ENCODE data around the gene GNE. TPM values are rescaled to one million over a fixed set of nuclear protein-coding genes. Genes with fewer than 3 reads are reported as not detected.

Gene GNE
- total RNA-seq, 1 experiment from 2014 or later: 8.4 TPM

GRCh38 chr9:36170531-36170930 is 87.7 kb downstream of the GNE start:
- no peak for TF ChIP-seq POLR2A (IDR thresholded peaks at IDR 0.05; ENCODE audit: borderline replicate concordance, extremely low read depth, insufficient read depth, insufficient read length)
- TF ChIP-seq YY1 (IDR thresholded peaks at IDR 0.05; ENCODE audit: extremely low read depth, insufficient replicate concordance, low read depth, low read length): no peak
- no peak for TF ChIP-seq MAX (IDR thresholded peaks at IDR 0.05)
- intact Hi-C loops (cut with micrococcal nuclease): no loop called here
- Histone ChIP-seq H2AFZ (ENCODE audit: low read depth, low read length, poor library complexity, severe bottlenecking) (no peak overlapping the region), H3K4me1 (ENCODE audit: control insufficient read depth in 1 of 2, insufficient read depth in 2 of 2, low read length in 2 of 2) (peaks cover 0 to 8% of the 10 kb centered on the region in 2 experiments; a peak in 1 of 4 replicates), H3K9me3 (ENCODE audit: control insufficient read depth in 1 of 2, insufficient read depth in 1 of 2, low read depth in 1 of 2, low read length in 2 of 2) (no peaks in the 10 kb centered on the region), H4K20me1 (ENCODE audit: insufficient read depth) (no peaks in the 10 kb centered on the region), H3K79me2 (ENCODE audit: insufficient read depth, low read length) (no peaks in the 10 kb centered on the region), H3K9ac (ENCODE audit: low read length) (no peak overlapping the region), H3K27me3 (ENCODE audit: insufficient read depth, low read length) (no peaks in the 10 kb centered on the region), H3K4me3 (replicated peaks in 1 of 2; ENCODE audit: low read depth in 1 of 2, low read length in 2 of 2) (no peak overlapping the region), H3K9me2 (ENCODE audit: insufficient read depth) (no peaks in the 10 kb centered on the region), H3K4me2 (ENCODE audit: low read length) (no peak overlapping the region), H3K36me3 (ENCODE audit: control insufficient read depth in 1 of 2, insufficient read depth in 2 of 2, low read length in 2 of 2) (no peaks in the 10 kb centered on the region), H3K27ac (ENCODE audit: low read depth, low read length) (no peak overlapping the region)
- ChIA-PET RAD21 (ENCODE audit: low non-redundant PET in 1 of 2, low total read pairs in 2 of 2, uncharacterized antibody in 2 of 2, unreplicated experiment in 2 of 2) (no interaction called here), POLR2A (no interaction called here), CTCF (no interaction called here)
- DNase-seq (ENCODE audit: low read depth, low spot score): no peak
- ATAC-seq: no peak
- no TSS peak for BruUV-seq (replicated peaks)

DNA sequence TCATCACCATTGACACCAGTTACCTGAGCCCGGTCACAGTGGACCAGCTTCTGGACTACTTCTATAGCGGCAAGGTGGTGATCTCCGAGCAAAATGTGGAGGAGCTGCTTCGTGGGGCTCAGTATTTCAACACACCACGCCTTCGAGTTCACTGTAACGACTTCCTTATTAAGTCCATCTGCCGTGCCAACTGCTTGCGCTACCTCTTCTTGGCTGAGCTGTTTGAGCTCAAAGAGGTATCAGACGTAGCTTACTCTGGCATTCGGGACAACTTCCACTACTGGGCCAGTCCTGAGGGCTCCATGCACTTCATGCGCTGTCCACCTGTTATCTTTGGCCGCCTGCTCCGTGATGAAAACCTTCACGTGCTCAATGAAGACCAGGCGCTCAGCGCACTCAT is 88.5 kb downstream of the GNE start:
- H3K79me2 ChIP-seq (ENCODE audit: insufficient read depth, low read length): no peaks in the 10 kb centered on the region

More for the DNA sequence above, 88.5 kb downstream of the GNE start:
- POLR2A ChIA-PET: no interaction called here
- TF ChIP-seq TCF7L2 (IDR thresholded peaks at IDR 0.05; ENCODE audit: borderline replicate concordance, extremely low read depth, insufficient read depth, insufficient read length): no peak
- TF ChIP-seq JUND (IDR thresholded peaks at IDR 0.05): no peak
- TF ChIP-seq, protein P1, sequence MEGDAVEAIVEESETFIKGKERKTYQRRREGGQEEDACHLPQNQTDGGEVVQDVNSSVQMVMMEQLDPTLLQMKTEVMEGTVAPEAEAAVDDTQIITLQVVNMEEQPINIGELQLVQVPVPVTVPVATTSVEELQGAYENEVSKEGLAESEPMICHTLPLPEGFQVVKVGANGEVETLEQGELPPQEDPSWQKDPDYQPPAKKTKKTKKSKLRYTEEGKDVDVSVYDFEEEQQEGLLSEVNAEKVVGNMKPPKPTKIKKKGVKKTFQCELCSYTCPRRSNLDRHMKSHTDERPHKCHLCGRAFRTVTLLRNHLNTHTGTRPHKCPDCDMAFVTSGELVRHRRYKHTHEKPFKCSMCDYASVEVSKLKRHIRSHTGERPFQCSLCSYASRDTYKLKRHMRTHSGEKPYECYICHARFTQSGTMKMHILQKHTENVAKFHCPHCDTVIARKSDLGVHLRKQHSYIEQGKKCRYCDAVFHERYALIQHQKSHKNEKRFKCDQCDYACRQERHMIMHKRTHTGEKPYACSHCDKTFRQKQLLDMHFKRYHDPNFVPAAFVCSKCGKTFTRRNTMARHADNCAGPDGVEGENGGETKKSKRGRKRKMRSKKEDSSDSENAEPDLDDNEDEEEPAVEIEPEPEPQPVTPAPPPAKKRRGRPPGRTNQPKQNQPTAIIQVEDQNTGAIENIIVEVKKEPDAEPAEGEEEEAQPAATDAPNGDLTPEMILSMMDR (IDR thresholded peaks at IDR 0.05 in 2 of 3, conservative IDR thresholded peaks at IDR 0.05 in 1 of 3; ENCODE audit: borderline replicate concordance in 1 of 3, insufficient read depth in 1 of 3, low read depth in 2 of 3, low read length in 2 of 3): no peak
- TF ChIP-seq, protein P2, sequence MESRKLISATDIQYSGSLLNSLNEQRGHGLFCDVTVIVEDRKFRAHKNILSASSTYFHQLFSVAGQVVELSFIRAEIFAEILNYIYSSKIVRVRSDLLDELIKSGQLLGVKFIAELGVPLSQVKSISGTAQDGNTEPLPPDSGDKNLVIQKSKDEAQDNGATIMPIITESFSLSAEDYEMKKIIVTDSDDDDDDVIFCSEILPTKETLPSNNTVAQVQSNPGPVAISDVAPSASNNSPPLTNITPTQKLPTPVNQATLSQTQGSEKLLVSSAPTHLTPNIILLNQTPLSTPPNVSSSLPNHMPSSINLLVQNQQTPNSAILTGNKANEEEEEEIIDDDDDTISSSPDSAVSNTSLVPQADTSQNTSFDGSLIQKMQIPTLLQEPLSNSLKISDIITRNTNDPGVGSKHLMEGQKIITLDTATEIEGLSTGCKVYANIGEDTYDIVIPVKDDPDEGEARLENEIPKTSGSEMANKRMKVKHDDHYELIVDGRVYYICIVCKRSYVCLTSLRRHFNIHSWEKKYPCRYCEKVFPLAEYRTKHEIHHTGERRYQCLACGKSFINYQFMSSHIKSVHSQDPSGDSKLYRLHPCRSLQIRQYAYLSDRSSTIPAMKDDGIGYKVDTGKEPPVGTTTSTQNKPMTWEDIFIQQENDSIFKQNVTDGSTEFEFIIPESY (IDR thresholded peaks at IDR 0.05; ENCODE audit: extremely low read depth, insufficient replicate concordance, low read length): no peak
- no peak for TF ChIP-seq POLR2A (IDR thresholded peaks at IDR 0.05; ENCODE audit: borderline replicate concordance, extremely low read depth, insufficient read depth, insufficient read length)
- no peak for TF ChIP-seq MAX (IDR thresholded peaks at IDR 0.05)
- TF ChIP-seq SP1 (IDR thresholded peaks at IDR 0.05; ENCODE audit: low read depth): no peak
- TF ChIP-seq ZNF274 (IDR thresholded peaks at IDR 0.05; ENCODE audit: low read depth, low read length): no peak
- TF ChIP-seq, protein P3, sequence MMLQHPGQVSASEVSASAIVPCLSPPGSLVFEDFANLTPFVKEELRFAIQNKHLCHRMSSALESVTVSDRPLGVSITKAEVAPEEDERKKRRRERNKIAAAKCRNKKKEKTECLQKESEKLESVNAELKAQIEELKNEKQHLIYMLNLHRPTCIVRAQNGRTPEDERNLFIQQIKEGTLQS (IDR thresholded peaks at IDR 0.05): no peak
- no peak for TF ChIP-seq EGR1 (IDR thresholded peaks at IDR 0.05; ENCODE audit: low read depth)
- no peak for TF ChIP-seq YY1 (IDR thresholded peaks at IDR 0.05; ENCODE audit: extremely low read depth, insufficient replicate concordance, low read depth, low read length)
- TF ChIP-seq ELF1 (IDR thresholded peaks at IDR 0.05; ENCODE audit: borderline replicate concordance, low read depth): no peak
- Histone ChIP-seq H3K36me3 (ENCODE audit: control insufficient read depth in 1 of 2, insufficient read depth in 2 of 2, low read length in 2 of 2) (no peaks in the 10 kb centered on the region), H3K9me3 (ENCODE audit: control insufficient read depth in 1 of 2, insufficient read depth in 1 of 2, low read depth in 1 of 2, low read length in 2 of 2) (no peaks in the 10 kb centered on the region), H3K9ac (ENCODE audit: low read length) (no peak overlapping the region), H3K4me2 (ENCODE audit: low read length) (no peak overlapping the region), H3K4me3 (replicated peaks in 1 of 2; ENCODE audit: low read depth in 1 of 2, low read length in 2 of 2) (no peak overlapping the region), H3K27ac (ENCODE audit: low read depth, low read length) (no peak overlapping the region), H3K4me1 (ENCODE audit: control insufficient read depth in 1 of 2, insufficient read depth in 2 of 2, low read length in 2 of 2) (peaks cover 0 to 8% of the 10 kb centered on the region in 2 experiments; a peak in 1 of 4 replicates), H3K9me2 (ENCODE audit: insufficient read depth) (no peaks in the 10 kb centered on the region), H2AFZ (ENCODE audit: low read depth, low read length, poor library complexity, severe bottlenecking) (no peak overlapping the region), H4K20me1 (ENCODE audit: insufficient read depth) (no peaks in the 10 kb centered on the region), H3K27me3 (ENCODE audit: insufficient read depth, low read length) (no peaks in the 10 kb centered on the region)
- ATAC-seq (no peak), DNase-seq (ENCODE audit: low read depth, low spot score) (no peak)
- no TSS peak for BruUV-seq (replicated peaks)
- CTCF ChIA-PET: no interaction called here
- RAD21 ChIA-PET (ENCODE audit: low non-redundant PET in 1 of 2, low total read pairs in 2 of 2, uncharacterized antibody in 2 of 2, unreplicated experiment in 2 of 2): no interaction called here
- intact Hi-C loops (cut with micrococcal nuclease): loop anchor here (5.0 kb wide), 1 partner anchor 212 kb away; the partner anchor contains the start of gene OR2S2
